K562 treated with DMSO at 1 percent for 24 hours (cell line): ENCODE data around the gene NPM3. TPM values are rescaled to one million over a fixed set of nuclear protein-coding genes. Genes with fewer than 3 reads are reported as not detected.

Experiments
- total RNA-seq: library from RNA; unstranded; fragments of 300-600 nt; gene quantifications from 2 replicates; pipeline ENCODE4 v1.2.3, GENCODE V29; 2022; ENCODE audit warnings: low read depth; ENCODE audit not compliant: insufficient read depth

Gene NPM3
- 48.9 and 49.0 TPM in 2 replicates for total RNA-seq

GRCh38 chr10:101782811-101783735 is at the start of gene NPM3:
TSS of gene NPM3 (minus strand) at chr10:101783446. CDS start at chr10:101783390, 56 bp downstream.

GRCh38 chr10:101818119-101818871 is 35.0 kb upstream of the NPM3 start, which contains the start of gene OGA:
TSS of gene OGA (minus strand) at chr10:101818444. CDS start at chr10:101818022, 422 bp downstream.

GRCh38 chr10:101775273-101776160 is 7.7 kb downstream of the NPM3 start, which contains the start of gene FGF8:
TSS of gene FGF8 (minus strand) at chr10:101776114. CDS start at chr10:101775900, 214 bp downstream.

Other genes starting within 250 kb of the NPM3 start
- 20.1 and 21.6 TPM in 2 replicates for gene POLL, start 195.2 kb downstream of the NPM3 start, total RNA-seq
- gene DPCD, start 195.1 kb downstream of the NPM3 start, total RNA-seq: 13.4 and 14.5 TPM in 2 replicates
- gene FBXW4, start 88.3 kb downstream of the NPM3 start, total RNA-seq: 18.5 and 18.7 TPM in 2 replicates
- gene FGF8, start 7.3 kb downstream of the NPM3 start, total RNA-seq: 0.44 TPM in 1 of 2 replicates, not detected in the other
- gene OGA, start 35.0 kb upstream of the NPM3 start, total RNA-seq: 30.7 and 32.1 TPM in 2 replicates
- gene KCNIP2, start 60.4 kb upstream of the NPM3 start, total RNA-seq: 1.3 and 1.4 TPM in 2 replicates